Bone marrow (tissue), 2 donors: ENCODE data around the gene ASB13.
"Not testable (repeated sequence)": the region's sequence is repeated elsewhere in the genome, so short reads cannot be mapped to it uniquely, and the experiment has no call there.

Source experiments
- DNase-seq, 2 donors: peaks; one replicate each; lab custom pipeline; 2025; lab: John Stamatoyannopoulos, UW

The ASB13 gene

GRCh38 chr10:5623081-5623748 is 43.2 kb downstream of the ASB13 start:
- DNase-seq = peak; percentile 25 to 58

- DNase-seq = no peak
Observed at GRCh38 chr10:5622186-5622960, 44.0 kb downstream of the ASB13 start.

GRCh38 chr10:5621371-5621770 is 45.0 kb downstream of the ASB13 start:
- DNase-seq = not testable (repeated sequence)

- no peak for DNase-seq
Observed at GRCh38 chr10:5620966-5621365, 45.4 kb downstream of the ASB13 start.

GRCh38 chr10:5620223-5620721 is 46.1 kb downstream of the ASB13 start:
- no peak for DNase-seq

- no peak for DNase-seq
Observed at GRCh38 chr10:5619362-5620211, 46.8 kb downstream of the ASB13 start.

- no peak for DNase-seq
Observed at GRCh38 chr10:5618829-5619228, 47.6 kb downstream of the ASB13 start.

GRCh38 chr10:5618042-5618441 is 48.4 kb downstream of the ASB13 start:
- no peak for DNase-seq

GRCh38 chr10:5617521-5617920 is 48.9 kb downstream of the ASB13 start:
- DNase-seq = no peak

- no peak for DNase-seq
Observed at GRCh38 chr10:5616836-5617235, 49.6 kb downstream of the ASB13 start.

- no peak for DNase-seq
Observed at GRCh38 chr10:5616046-5616445, 50.3 kb downstream of the ASB13 start.

GRCh38 chr10:5615316-5615715 is 51.1 kb downstream of the ASB13 start:
- DNase-seq = no peak

- no peak for DNase-seq
Observed at GRCh38 chr10:5614155-5614721, 52.2 kb downstream of the ASB13 start.

GRCh38 chr10:5613481-5614154 is 52.8 kb downstream of the ASB13 start:
- no peak for DNase-seq

GRCh38 chr10:5611899-5612680 is 54.3 kb downstream of the ASB13 start:
- DNase-seq = no peak

- DNase-seq = no peak
Observed at GRCh38 chr10:5609952-5610616, 56.3 kb downstream of the ASB13 start.

- DNase-seq = no peak
Observed at GRCh38 chr10:5608608-5609220, 57.7 kb downstream of the ASB13 start.

- no peak for DNase-seq
Observed at GRCh38 chr10:5607594-5607993, 58.8 kb downstream of the ASB13 start.

GRCh38 chr10:5606864-5607263 is 59.5 kb downstream of the ASB13 start:
- no peak for DNase-seq

GRCh38 chr10:5606321-5606720 is 60.1 kb downstream of the ASB13 start:
- no peak for DNase-seq
